Body of pancreas (tissue), 4 donors: ENCODE data around the gene SPATS2.

Experiments used
- POLR2A ChIP-seq, 3 donors: fragments of 450-650 bp; IDR thresholded peaks; one replicate each; pipeline ENCODE4 v1.6.1; 2016; ENCODE audit warnings: antibody characterized with exemption in 3 of 3, mild to moderate bottlenecking in 2 of 3
- TF ChIP-seq, protein P1 (sequence below), 7 experiments: fragments of 450-650 bp in 4 of 7; fragments of 200-600 bp in 3 of 7; sonication (generic) in 3 of 7; IDR thresholded peaks; one replicate each; pipeline ENCODE4 v1.5.1; 2016 to 2019; ENCODE audit warnings: antibody characterized with exemption in 7 of 7

DNA sequence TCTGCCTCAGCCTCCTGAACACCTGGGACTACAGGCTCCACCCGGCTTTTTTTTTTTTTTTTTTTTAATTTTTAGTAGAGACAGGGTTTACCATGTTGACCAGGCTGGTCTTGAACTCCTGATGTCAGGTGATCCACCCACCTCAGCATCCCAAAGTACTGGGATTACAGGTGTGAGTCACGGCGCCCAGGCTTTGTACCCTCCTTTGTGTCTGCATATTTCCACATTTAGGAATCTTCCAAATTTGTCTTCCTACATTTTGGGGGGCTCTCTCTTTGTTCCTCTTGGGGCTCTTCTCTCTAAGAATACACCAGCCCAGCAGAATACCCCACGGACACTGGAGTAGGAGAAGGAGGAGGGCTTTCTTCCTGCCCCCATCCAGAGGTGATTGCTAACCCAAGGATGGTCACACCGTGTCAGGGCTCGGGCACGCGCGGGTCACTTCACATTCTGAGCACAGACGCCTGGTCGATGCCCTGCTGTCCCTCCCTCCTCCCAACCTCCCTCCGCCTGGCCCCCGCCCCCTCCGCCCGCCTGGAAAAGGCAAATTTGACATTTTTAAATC, 22.7 kb upstream of the SPATS2 start:
- TF ChIP-seq, protein P1, sequence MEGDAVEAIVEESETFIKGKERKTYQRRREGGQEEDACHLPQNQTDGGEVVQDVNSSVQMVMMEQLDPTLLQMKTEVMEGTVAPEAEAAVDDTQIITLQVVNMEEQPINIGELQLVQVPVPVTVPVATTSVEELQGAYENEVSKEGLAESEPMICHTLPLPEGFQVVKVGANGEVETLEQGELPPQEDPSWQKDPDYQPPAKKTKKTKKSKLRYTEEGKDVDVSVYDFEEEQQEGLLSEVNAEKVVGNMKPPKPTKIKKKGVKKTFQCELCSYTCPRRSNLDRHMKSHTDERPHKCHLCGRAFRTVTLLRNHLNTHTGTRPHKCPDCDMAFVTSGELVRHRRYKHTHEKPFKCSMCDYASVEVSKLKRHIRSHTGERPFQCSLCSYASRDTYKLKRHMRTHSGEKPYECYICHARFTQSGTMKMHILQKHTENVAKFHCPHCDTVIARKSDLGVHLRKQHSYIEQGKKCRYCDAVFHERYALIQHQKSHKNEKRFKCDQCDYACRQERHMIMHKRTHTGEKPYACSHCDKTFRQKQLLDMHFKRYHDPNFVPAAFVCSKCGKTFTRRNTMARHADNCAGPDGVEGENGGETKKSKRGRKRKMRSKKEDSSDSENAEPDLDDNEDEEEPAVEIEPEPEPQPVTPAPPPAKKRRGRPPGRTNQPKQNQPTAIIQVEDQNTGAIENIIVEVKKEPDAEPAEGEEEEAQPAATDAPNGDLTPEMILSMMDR (IDR thresholded peaks at IDR 0.05), result no peak
- TF ChIP-seq POLR2A (IDR thresholded peaks at IDR 0.05), result no peak
